ENCODE data around the gene NRDE2. TPM values are rescaled to one million over a fixed set of nuclear protein-coding genes. Genes with fewer than 3 reads are reported as not detected.
"Not testable (repeated sequence)": the region's sequence is repeated elsewhere in the genome, so short reads cannot be mapped to it uniquely, and the experiment has no call there.

NRDE2 gene
- total RNA-seq, 1 experiment from 2014 or later: 18.0 TPM

- Histone ChIP-seq H3K36me3 (ENCODE audit: control insufficient read depth, insufficient read depth, low read length) (no peaks in the 10 kb centered on the region), H3K9me3 (peaks cover 23% of the 10 kb centered on the region), H3K27me3 (replicated peaks; ENCODE audit: control insufficient read depth, insufficient read depth, low read length) (no peaks in the 10 kb centered on the region), H3K4me1 (no peaks in the 10 kb centered on the region), H3K4me3 (ENCODE audit: low read depth, low read length) (no peak overlapping the region)
- TF ChIP-seq, protein P1, sequence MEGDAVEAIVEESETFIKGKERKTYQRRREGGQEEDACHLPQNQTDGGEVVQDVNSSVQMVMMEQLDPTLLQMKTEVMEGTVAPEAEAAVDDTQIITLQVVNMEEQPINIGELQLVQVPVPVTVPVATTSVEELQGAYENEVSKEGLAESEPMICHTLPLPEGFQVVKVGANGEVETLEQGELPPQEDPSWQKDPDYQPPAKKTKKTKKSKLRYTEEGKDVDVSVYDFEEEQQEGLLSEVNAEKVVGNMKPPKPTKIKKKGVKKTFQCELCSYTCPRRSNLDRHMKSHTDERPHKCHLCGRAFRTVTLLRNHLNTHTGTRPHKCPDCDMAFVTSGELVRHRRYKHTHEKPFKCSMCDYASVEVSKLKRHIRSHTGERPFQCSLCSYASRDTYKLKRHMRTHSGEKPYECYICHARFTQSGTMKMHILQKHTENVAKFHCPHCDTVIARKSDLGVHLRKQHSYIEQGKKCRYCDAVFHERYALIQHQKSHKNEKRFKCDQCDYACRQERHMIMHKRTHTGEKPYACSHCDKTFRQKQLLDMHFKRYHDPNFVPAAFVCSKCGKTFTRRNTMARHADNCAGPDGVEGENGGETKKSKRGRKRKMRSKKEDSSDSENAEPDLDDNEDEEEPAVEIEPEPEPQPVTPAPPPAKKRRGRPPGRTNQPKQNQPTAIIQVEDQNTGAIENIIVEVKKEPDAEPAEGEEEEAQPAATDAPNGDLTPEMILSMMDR (IDR thresholded peaks at IDR 0.05; ENCODE audit: insufficient read depth in 1 of 2, low read depth in 1 of 2, low read length in 1 of 2, severe bottlenecking in 1 of 2, unreplicated experiment in 1 of 2): no peak
- H3K27me3 Mint-ChIP-seq (ENCODE audit: insufficient read depth, unreplicated experiment): no peaks in the 10 kb centered on the region
- peak in 1 of 2 experiments; percentile 26 for DNase-seq
- CTCF ChIA-PET: no interaction called here
- intact Hi-C loops (cut with micrococcal nuclease; ENCODE audit: unreplicated experiment): loop anchor here (5.0 kb wide), 1 partner anchor 177 kb away; the partner anchor contains the start of gene KCNK13
- no peak overlapping the region for H3K27ac Mint-ChIP-seq (ENCODE audit: unreplicated experiment)
- H3K9me3 Mint-ChIP-seq (ENCODE audit: unreplicated experiment): peaks cover 53% of the 10 kb centered on the region
- no TSS peak for BruUV-seq (replicated peaks)
- no peaks in the 10 kb centered on the region for H3K36me3 Mint-ChIP-seq (ENCODE audit: insufficient read depth, unreplicated experiment)
- POLR2A ChIA-PET: no interaction called here
- no peaks in the 10 kb centered on the region for H3K4me1 Mint-ChIP-seq (ENCODE audit: low read depth, unreplicated experiment)
- no peak overlapping the region for H3K4me3 Mint-ChIP-seq (ENCODE audit: unreplicated experiment)
Measured at GRCh38 chr14:90239139-90239538, 92.6 kb downstream of the NRDE2 start.

GRCh38 chr14:90235179-90235976, 96.4 kb downstream of the NRDE2 start:
- Mint-ChIP-seq H3K4me1 (ENCODE audit: low read depth, unreplicated experiment) (no peaks in the 10 kb centered on the region), H3K36me3 (ENCODE audit: insufficient read depth, unreplicated experiment) (no peaks in the 10 kb centered on the region), H3K27me3 (ENCODE audit: insufficient read depth, unreplicated experiment) (no peaks in the 10 kb centered on the region), H3K4me3 (ENCODE audit: unreplicated experiment) (no peak overlapping the region), H3K27ac (ENCODE audit: unreplicated experiment) (no peak overlapping the region), H3K9me3 (ENCODE audit: unreplicated experiment) (peaks cover 45% of the 10 kb centered on the region)
- intact Hi-C loops (cut with micrococcal nuclease; ENCODE audit: unreplicated experiment): loop anchor here (1.0 to 5.0 kb wide), 4 partner anchors 121 to 296 kb away; partner anchors contain the start of gene KCNK13
- ChIA-PET CTCF (interaction anchor here (0.9 to 2.5 kb wide), 3 partner anchors 122 to 262 kb away, joined by 3 to 14 read pairs (median 3); partner anchors contain the start of gene KCNK13), POLR2A (interaction anchor here (0.6 kb wide), 1 partner anchor 262 kb away, joined by 3 read pairs; no protein-coding TSS in a partner anchor)
- H3K36me3 ChIP-seq (ENCODE audit: control insufficient read depth, insufficient read depth, low read length): no peaks in the 10 kb centered on the region
- no peak overlapping the region for H3K4me3 ChIP-seq (ENCODE audit: low read depth, low read length)
- TF ChIP-seq, protein P1 (IDR thresholded peaks at IDR 0.05; ENCODE audit: insufficient read depth in 1 of 2, low read depth in 1 of 2, low read length in 1 of 2, severe bottlenecking in 1 of 2, unreplicated experiment in 1 of 2): peak; percentile 79 to 95
- no TSS peak for BruUV-seq (replicated peaks)
- H3K4me1 ChIP-seq: no peaks in the 10 kb centered on the region
- H3K27me3 ChIP-seq (replicated peaks; ENCODE audit: control insufficient read depth, insufficient read depth, low read length): no peaks in the 10 kb centered on the region
- peak; percentile 43 to 74 for DNase-seq
- peaks cover 23% of the 10 kb centered on the region for H3K9me3 ChIP-seq

- H3K36me3 ChIP-seq (ENCODE audit: control insufficient read depth, insufficient read depth, low read length); H3K4me3 ChIP-seq (ENCODE audit: low read depth, low read length); H3K9me3 ChIP-seq; BruUV-seq (replicated peaks); CTCF ChIA-PET; POLR2A ChIA-PET; H3K4me3 Mint-ChIP-seq (ENCODE audit: unreplicated experiment); H3K27ac Mint-ChIP-seq (ENCODE audit: unreplicated experiment); H3K27me3 ChIP-seq (replicated peaks; ENCODE audit: control insufficient read depth, insufficient read depth, low read length); H3K4me1 ChIP-seq; H3K4me1 Mint-ChIP-seq (ENCODE audit: low read depth, unreplicated experiment); DNase-seq; H3K9me3 Mint-ChIP-seq (ENCODE audit: unreplicated experiment); intact Hi-C loops (cut with micrococcal nuclease; ENCODE audit: unreplicated experiment); H3K36me3 Mint-ChIP-seq (ENCODE audit: insufficient read depth, unreplicated experiment): not testable (repeated sequence)
- peaks cover 12% of the 10 kb centered on the region for H3K27me3 Mint-ChIP-seq (ENCODE audit: insufficient read depth, unreplicated experiment)
Measured at GRCh38 chr14:90229942-90230341, 101.8 kb downstream of the NRDE2 start.

Measured in Caco-2 (cell line).